ENCODE data around the gene RPL37. TPM values are rescaled to one million over a fixed set of nuclear protein-coding genes. Genes with fewer than 3 reads are reported as not detected.
"Not testable (repeated sequence)": the region's sequence is repeated elsewhere in the genome, so short reads cannot be mapped to it uniquely, and the experiment has no call there.

Gene RPL37
- total and polyA plus RNA-seq, 2 experiments from 2014 or later: 68.7 to 534 TPM

- H3K27ac ChIP-seq: peak overlapping the region; percentile 50
- H3K9me2 ChIP-seq (replicated peaks; ENCODE audit: insufficient read depth): no peaks in the 10 kb centered on the region
- peaks cover 14% of the 10 kb centered on the region for H3K4me1 ChIP-seq (ENCODE audit: insufficient read depth)
- peaks cover 100% of the 10 kb centered on the region for H3K79me2 ChIP-seq
- no peaks in the 10 kb centered on the region for H3K36me3 ChIP-seq (replicated peaks; ENCODE audit: insufficient read depth, low read depth)
- peak; percentile 28 for DNase-seq (ENCODE audit: low spot score)
- no peak for TF ChIP-seq EZH2phosphoT487 (IDR thresholded peaks at IDR 0.05; ENCODE audit: low read depth, severe bottlenecking, unreplicated experiment)
- TF ChIP-seq EZH2 (IDR thresholded peaks at IDR 0.05; ENCODE audit: borderline replicate concordance): no peak
- TF ChIP-seq CTCF (IDR thresholded peaks at IDR 0.05; ENCODE audit: poor library complexity): no peak
- WGBS (ENCODE audit: low lambda C conversion rate, missing lambda C conversion rate): 44% methylated on average over 3 of the region's 3 CpGs
- H2AFZ ChIP-seq: no peak overlapping the region
- H3K4me2 ChIP-seq: peak overlapping the region; percentile 67
- H3K9me3 ChIP-seq (ENCODE audit: low read depth): no peaks in the 10 kb centered on the region
- peaks cover 45% of the 10 kb centered on the region for H4K20me1 ChIP-seq (ENCODE audit: insufficient read depth, poor library complexity, severe bottlenecking)
- no peaks in the 10 kb centered on the region for H3K27me3 ChIP-seq
- no peak overlapping the region for H3K4me3 ChIP-seq
Observed at GRCh38 chr5:40791715-40792139, 43.3 kb downstream of the RPL37 start.

- H3K4me3 ChIP-seq: no peak overlapping the region
- peak overlapping the region; percentile 67 for H3K4me2 ChIP-seq
- H3K9me3 ChIP-seq (ENCODE audit: low read depth): no peaks in the 10 kb centered on the region
- H3K27ac ChIP-seq: peak overlapping the region; percentile 50
- WGBS (ENCODE audit: low lambda C conversion rate, missing lambda C conversion rate): 68% methylated on average over 3 of the region's 3 CpGs
- H3K9me2 ChIP-seq (replicated peaks; ENCODE audit: insufficient read depth): no peaks in the 10 kb centered on the region
- TF ChIP-seq CTCF (IDR thresholded peaks at IDR 0.05; ENCODE audit: poor library complexity) (no peak), EZH2phosphoT487 (IDR thresholded peaks at IDR 0.05; ENCODE audit: low read depth, severe bottlenecking, unreplicated experiment) (no peak), EZH2 (IDR thresholded peaks at IDR 0.05; ENCODE audit: borderline replicate concordance) (no peak)
- H3K79me2 ChIP-seq: peaks cover 100% of the 10 kb centered on the region
- no peaks in the 10 kb centered on the region for H3K36me3 ChIP-seq (replicated peaks; ENCODE audit: insufficient read depth, low read depth)
- H2AFZ ChIP-seq: no peak overlapping the region
- DNase-seq (ENCODE audit: low spot score): no peak
- peaks cover 43% of the 10 kb centered on the region for H4K20me1 ChIP-seq (ENCODE audit: insufficient read depth, poor library complexity, severe bottlenecking)
- peaks cover 8% of the 10 kb centered on the region for H3K4me1 ChIP-seq (ENCODE audit: insufficient read depth)
- no peaks in the 10 kb centered on the region for H3K27me3 ChIP-seq
Observed at GRCh38 chr5:40790947-40791593, 44.0 kb downstream of the RPL37 start.

- not testable (repeated sequence) for H3K9me2 ChIP-seq (replicated peaks; ENCODE audit: insufficient read depth); H3K4me3 ChIP-seq; H3K27ac ChIP-seq; H3K4me2 ChIP-seq; H3K27me3 ChIP-seq; H3K36me3 ChIP-seq (replicated peaks; ENCODE audit: insufficient read depth, low read depth); H3K9me3 ChIP-seq (ENCODE audit: low read depth); H2AFZ ChIP-seq; DNase-seq (ENCODE audit: low spot score)
- peaks cover 34% of the 10 kb centered on the region for H4K20me1 ChIP-seq (ENCODE audit: insufficient read depth, poor library complexity, severe bottlenecking)
- 98% methylated on average over 5 of the region's 5 CpGs for WGBS (ENCODE audit: low lambda C conversion rate, missing lambda C conversion rate)
- peaks cover 10% of the 10 kb centered on the region for H3K4me1 ChIP-seq (ENCODE audit: insufficient read depth)
- peaks cover 97% of the 10 kb centered on the region for H3K79me2 ChIP-seq
Observed at GRCh38 chr5:40788941-40789340, 46.1 kb downstream of the RPL37 start.

GRCh38 chr5:40787986-40788385 lies 47.0 kb downstream of the RPL37 start:
- Histone ChIP-seq H3K9me2 (replicated peaks; ENCODE audit: insufficient read depth) (no peaks in the 10 kb centered on the region), H3K4me1 (ENCODE audit: insufficient read depth) (peaks cover 15% of the 10 kb centered on the region), H2AFZ (no peak overlapping the region), H3K27ac (no peak overlapping the region), H3K4me2 (no peak overlapping the region), H3K9me3 (ENCODE audit: low read depth) (no peaks in the 10 kb centered on the region), H3K27me3 (no peaks in the 10 kb centered on the region), H3K4me3 (no peak overlapping the region), H3K79me2 (peaks cover 97% of the 10 kb centered on the region), H3K36me3 (replicated peaks; ENCODE audit: insufficient read depth, low read depth) (no peaks in the 10 kb centered on the region), H4K20me1 (ENCODE audit: insufficient read depth, poor library complexity, severe bottlenecking) (peaks cover 24% of the 10 kb centered on the region)
- DNase-seq (ENCODE audit: low spot score): no peak
- no peak for TF ChIP-seq EZH2phosphoT487 (IDR thresholded peaks at IDR 0.05; ENCODE audit: low read depth, severe bottlenecking, unreplicated experiment)
- no peak for TF ChIP-seq CTCF (IDR thresholded peaks at IDR 0.05; ENCODE audit: poor library complexity)
- no peak for TF ChIP-seq EZH2 (IDR thresholded peaks at IDR 0.05; ENCODE audit: borderline replicate concordance)
- 91% methylated on average over 1 of the region's 1 CpG for WGBS (ENCODE audit: low lambda C conversion rate, missing lambda C conversion rate)

GRCh38 chr5:40786664-40787063 lies 48.4 kb downstream of the RPL37 start:
- H3K4me2 ChIP-seq; H3K36me3 ChIP-seq (replicated peaks; ENCODE audit: insufficient read depth, low read depth); H3K9me2 ChIP-seq (replicated peaks; ENCODE audit: insufficient read depth); H2AFZ ChIP-seq; H3K27ac ChIP-seq; H3K9me3 ChIP-seq (ENCODE audit: low read depth); H3K4me3 ChIP-seq; DNase-seq (ENCODE audit: low spot score); H3K27me3 ChIP-seq: not testable (repeated sequence)
- peaks cover 23% of the 10 kb centered on the region for H4K20me1 ChIP-seq (ENCODE audit: insufficient read depth, poor library complexity, severe bottlenecking)
- peaks cover 18% of the 10 kb centered on the region for H3K4me1 ChIP-seq (ENCODE audit: insufficient read depth)
- WGBS (ENCODE audit: low lambda C conversion rate, missing lambda C conversion rate): 96% methylated on average over 3 of the region's 3 CpGs
- H3K79me2 ChIP-seq: peaks cover 97% of the 10 kb centered on the region
